ENCODE results near the gene MCCD1.
A peak's percentile ranks its signal among the peaks of the same experiment; 100 is the strongest.

Gene MCCD1

DNA sequence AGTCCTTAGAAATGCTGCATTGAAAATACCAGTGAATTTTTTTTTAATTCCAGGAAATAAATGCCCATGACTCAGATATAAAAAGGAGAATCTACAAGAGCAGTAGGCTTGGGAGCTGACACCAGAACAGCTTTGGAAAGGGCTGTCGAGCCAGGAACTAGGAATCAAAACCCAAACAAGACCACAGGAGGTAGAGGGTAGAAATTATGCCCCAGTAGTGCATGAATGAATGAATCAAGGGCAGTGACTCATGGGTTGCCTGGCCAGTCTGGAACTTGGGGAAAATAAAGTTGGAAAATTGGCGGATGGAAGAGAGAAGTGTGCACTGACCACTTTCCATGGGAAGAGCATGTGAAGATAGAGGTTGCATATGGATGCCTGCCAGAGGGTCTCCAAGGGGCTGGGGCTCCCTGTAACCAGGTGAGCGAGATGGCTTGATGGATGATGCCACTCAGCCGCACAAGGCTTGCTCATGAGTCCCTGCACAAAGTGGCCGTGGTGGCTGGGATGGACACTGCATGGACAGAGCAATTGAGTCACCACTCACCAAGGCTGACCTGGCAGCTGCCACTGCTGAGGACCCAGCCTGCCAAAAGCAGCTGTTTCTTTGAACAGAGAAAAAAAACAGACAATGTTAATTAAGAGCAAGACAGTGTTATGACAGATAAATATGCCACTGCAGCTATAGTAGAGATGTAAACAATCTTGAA, 15.2 kb upstream of the MCCD1 start:
- no peak for DNase-seq (ENCODE audit: low spot score)

DNA sequence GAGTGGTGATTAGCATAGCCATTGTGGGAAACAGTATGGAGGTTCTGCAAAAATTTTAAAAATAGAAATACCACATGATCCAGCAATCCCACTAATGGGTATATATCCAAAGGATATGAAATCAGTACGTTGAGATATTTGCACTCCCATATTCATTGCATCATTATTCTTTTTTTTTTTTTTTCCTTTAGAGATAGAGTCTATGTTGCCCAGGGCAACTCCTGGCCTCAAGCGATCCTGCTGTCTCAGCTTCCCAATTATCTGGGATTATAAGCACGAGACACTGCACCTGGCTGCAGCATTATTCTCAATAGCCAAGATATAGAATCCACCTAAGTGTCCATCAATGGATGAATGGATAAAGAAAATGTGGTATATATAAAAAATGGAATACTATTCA, 6.9 kb upstream of the MCCD1 start:
- no peak for DNase-seq (ENCODE audit: low spot score)

GRCh38 chr6:31525553-31525931, 3.2 kb upstream of the MCCD1 start:
- DNase-seq (ENCODE audit: low spot score), result no peak

GRCh38 chr6:31525932-31526591, 2.7 kb upstream of the MCCD1 start:
- no peak for DNase-seq (ENCODE audit: low spot score)

DNA sequence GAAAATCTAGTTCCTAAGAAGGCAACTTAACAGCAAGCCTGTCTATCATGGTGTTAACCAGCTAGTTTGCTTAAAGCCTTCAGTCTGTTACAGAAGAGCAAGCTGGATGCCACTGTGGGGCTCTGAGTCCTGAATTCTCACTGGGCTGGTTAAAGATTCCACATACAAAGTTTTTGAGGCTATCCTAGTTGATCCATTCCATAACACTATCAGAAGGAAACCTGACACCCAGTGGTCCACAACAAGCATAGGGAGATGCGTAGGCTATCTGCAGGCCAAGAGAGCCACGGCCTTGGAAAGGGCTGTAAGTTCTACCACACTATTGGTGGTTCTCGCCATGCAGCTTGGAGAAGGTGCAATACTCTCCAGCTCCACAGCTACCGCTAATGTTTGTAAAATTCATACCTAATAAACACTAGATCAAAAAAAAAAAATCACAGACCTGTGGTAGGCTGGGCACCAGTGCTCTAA, 420 bp upstream of the MCCD1 start:
- DNase-seq (ENCODE audit: low spot score), result no peak

DNA sequence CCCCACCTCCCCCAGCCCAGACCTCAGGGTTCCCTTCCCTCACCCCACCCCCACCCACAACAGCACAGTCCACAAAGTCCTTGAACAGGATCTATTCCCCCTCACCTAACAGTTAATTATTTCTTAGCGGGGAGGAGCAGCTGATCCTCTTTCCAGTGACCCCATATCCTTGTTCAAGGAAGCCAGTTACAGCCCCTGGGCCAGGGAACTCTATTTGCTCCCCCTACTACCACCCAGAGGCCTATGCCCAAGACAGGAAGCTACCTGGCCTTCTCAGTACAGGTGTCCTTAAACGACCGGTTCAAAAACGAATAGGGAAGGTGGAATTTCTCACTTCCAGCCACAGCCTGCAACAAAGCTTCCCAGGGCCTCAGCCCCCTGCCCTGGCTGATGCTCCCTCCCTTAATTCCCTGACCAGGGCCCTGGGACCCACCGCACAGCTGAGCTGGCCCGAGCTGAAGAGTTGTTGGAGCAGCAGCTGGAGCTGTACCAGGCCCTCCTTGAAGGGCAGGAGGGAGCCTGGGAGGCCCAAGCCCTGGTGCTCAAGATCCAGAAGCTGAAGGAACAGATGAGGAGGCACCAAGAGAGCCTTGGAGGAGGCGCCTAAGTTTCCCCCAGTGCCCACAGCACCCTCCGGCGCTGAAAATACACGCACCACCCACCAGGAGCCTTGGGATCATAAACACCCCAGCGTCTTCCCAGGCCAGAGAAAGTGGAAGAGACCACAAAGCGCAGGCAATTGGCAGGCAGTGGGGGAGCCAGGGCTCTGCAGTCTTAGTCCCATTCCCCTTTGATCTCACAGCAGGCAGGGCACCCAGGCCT, 778 bp downstream of the MCCD1 start:
- DNase-seq (ENCODE audit: low spot score), result no peak

GRCh38 chr6:31530659-31531058, 1.9 kb downstream of the MCCD1 start:
- DNase-seq (ENCODE audit: low spot score), result no peak

- no peak for DNase-seq (ENCODE audit: low spot score)
Observed at GRCh38 chr6:31531162-31531561, 2.4 kb downstream of the MCCD1 start.

GRCh38 chr6:31531771-31532643, 3.2 kb downstream of the MCCD1 start:
- DNase-seq (ENCODE audit: low spot score), result no peak

DNA sequence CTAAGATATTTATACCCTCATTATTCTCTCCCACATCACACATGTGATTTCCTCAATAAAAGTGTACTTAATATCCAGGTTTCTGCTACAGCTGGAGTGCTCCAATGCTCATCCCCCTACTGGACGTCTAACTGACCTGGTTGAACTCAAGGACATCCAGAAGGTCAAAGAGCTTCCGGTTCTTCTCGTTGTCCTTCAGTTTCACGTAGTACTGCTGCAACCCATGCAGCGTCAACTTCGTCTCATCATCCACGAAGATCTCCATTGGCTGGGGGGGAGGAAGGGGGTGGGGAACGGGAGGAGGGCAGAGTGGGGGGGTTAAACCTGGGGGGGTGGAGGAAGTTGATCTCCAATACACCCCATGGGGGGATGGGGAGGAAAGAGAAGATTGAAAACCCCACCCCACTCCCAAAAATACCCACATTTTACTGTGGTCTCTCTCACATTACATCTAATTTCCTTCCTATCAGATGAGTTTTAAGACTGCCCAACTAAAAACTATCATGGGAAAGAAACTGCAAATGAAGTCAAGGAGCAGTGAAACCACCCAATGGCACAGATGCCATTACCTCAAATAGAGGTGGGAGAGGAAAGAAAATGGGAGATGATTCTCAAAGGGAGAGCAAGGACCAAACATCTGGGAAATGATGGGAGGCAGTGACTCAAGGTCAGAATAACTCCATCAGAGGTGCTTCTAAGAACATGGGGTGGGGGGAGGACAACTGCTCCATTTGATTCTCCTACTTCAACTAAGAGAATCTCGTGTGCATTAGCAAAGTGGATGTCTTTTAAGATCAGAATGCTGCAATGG, 4.1 kb downstream of the MCCD1 start:
- DNase-seq (ENCODE audit: low spot score), result no peak

DNA sequence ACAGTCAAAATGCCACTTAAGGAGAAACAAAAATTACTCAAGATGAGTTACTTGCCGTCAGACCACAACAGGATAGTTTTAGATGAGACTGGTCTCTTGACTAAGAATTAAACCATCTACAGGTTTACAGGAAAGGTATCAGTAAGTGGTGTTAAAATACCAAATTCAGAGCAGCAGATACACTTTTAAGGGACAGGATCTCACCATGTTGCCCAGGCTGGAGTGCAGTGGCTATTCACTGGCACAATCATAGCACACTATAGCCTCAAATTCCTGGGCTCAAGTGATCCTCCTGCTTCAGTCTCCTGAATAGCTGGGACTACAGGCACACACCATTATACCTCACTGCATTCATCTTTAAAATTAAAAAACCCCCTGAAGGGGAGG, 4.7 kb downstream of the MCCD1 start:
- no peak for DNase-seq (ENCODE audit: low spot score)

- DNase-seq (ENCODE audit: low spot score), result no peak
Observed at GRCh38 chr6:31534011-31534410, 5.2 kb downstream of the MCCD1 start.

- DNase-seq (ENCODE audit: low spot score), result no peak
Observed at GRCh38 chr6:31534521-31535040, 5.8 kb downstream of the MCCD1 start.

GRCh38 chr6:31535538-31536324, 7.0 kb downstream of the MCCD1 start:
- DNase-seq (ENCODE audit: low spot score), result no peak

DNA sequence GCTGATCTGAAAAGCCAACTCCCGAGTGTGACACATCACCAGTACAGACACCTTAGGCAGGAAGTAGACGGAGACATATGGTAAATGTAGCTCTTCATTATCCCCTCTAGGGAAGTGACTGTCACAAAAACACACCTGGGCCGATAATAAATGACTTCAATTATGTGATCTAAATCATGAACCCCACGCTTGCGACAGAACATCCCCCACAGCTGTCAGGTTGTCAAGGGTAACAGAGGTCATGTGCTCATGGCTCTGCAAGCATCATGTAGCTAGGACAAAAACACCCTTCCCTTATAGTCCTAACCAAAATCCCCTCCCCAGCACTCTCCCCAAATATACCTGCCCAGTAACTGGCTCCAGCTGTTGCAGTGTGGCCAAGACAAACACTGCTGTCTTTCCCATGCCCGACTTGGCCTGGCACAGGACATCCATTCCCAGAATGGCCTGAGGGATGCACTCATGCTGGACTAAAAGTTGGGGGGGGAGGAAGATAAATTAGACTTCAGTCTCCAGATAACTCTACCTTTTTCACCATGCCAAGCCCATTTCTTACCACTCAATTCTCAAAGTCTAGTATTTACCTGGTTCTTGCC, 10.1 kb downstream of the MCCD1 start:
- no peak for DNase-seq (ENCODE audit: low spot score)

DNA sequence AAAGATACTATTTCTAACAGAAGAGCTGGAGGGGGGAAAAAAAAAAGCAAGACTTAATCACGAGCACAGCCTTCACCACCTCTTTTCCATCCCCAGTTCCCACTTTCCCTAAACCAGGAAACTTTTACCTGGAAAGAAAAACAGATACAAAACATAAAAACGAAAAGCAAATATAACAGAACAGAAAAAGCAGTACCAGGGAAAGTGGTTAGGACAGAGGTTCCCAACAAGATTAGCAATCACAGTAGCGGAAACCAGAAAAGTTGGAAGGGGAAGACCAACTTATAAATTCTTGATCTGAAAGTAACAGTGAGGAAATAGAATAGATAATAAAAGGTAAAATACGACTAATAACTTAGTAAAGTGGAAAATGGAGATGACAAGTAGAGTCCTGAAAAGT, 11.9 kb downstream of the MCCD1 start:
- no peak for DNase-seq (ENCODE audit: low spot score)

DNA sequence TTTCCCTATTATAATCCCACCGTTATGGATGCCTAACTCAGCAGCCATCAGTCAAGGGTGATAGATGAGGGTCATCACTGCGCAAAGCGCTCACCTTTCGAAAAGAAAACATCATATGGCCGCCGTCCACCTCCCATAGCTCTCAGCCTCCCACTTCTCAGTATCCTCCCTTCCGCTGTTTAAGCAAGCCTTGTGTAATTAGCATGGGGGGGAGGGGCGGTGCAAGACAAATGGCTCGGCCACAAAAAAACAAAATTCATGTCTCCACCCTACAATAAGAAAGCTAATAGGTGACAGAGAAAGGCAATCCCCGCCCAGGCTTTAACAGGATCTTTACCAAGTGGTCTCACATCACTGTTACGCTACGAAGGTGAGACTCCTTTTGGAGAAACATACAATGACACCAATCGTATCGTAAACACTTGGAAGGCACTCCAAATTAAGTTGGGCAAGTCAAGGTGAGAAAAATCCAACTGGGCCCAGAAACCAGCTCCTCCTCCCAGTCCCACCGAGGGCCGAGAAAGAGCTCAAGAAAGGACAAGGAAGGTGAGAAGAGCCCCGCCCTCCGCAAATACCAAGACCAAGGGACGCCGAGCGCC, 12.4 kb downstream of the MCCD1 start:
- peak; percentile 38 for DNase-seq (ENCODE audit: low spot score)

DNA sequence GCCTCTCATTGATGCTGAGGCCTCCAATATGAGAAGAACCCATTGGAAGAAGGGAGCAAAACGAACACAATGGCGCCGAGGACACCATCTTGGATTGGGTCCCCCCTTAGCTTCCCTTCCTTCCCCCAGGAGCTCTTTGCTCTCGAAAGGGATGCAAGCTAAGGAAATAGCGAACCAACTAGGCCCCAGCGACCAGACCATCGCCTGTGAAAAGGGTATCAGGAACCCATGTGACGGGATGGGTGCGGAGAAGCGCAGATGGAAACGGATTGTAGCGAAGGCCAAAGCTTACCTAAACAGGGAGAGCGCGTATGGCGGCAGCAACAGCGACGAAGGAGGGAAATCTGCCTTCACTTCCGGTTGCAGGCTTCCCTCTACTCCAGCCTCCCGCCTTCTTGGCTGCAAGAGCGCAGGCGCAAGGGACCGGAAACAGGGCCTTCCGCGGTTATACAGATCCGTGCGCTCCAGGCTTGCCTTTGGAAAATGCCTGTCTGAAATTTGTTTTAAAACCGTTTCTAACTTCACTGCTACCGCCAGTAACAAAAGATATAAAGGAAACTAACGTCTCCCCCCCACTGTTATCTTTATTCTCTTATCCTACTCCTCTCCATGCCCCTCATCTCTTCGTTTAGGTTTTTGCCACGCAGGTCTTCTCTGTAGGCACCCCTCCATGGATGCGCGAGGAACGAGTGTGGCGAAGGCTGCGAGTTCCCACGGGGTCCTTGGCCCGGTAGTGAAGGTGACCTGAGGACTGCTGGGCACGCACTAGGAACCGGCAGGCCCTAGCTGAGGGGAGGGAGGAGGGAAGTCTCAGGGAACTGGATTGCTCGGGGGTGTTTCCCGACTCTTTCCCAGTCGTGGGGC, 13.1 kb downstream of the MCCD1 start, which contains the start of gene DDX39B:
Gene DDX39B (minus strand): TSS at position 346 of the 864 bp plus-strand sequence. CDS start 1,471 bp downstream, outside the sequence.
- peak; percentile 69 for DNase-seq (ENCODE audit: low spot score)

All from HuH-7.5 (cell line).